HL-60 (cell line): ENCODE measurements around the gene CBL.

Source experiments
- DNase-seq, 2 experiments: peaks; one replicate each; pipeline ENCODE4 v3.0.0-alpha.2; 2010 to 2020; ENCODE audit warnings: low read depth in 1 of 2, low spot score in 1 of 2
- H3K27ac ChIP-seq: fragments of 250-450 bp; sonication (Bioruptor Pico); replicated peaks from 2 replicates; pipeline ENCODE4 v1.5.1; 2020; ENCODE audit warnings: mild to moderate bottlenecking, moderate library complexity
- H3K27me3 ChIP-seq: fragments of 250-450 bp; sonication (Bioruptor Pico); 2 replicates; pipeline ENCODE4 v1.5.1; 2021; ENCODE audit warnings: mild to moderate bottlenecking, moderate library complexity; ENCODE audit not compliant: insufficient read depth, poor library complexity, severe bottlenecking
- H3K4me3 ChIP-seq: replicated peaks from 2 replicates; pipeline ENCODE4 v1.5.1; 2011; ENCODE audit warnings: mild to moderate bottlenecking, control low read depth, low read length; ENCODE audit not compliant: insufficient read depth
- CTCF ChIP-seq: IDR thresholded peaks from one replicate; pipeline ENCODE4 v1.5.1; 2011; ENCODE audit warnings: low read length, control low read depth, inconsistent platforms; ENCODE audit not compliant: insufficient read depth
- GABPA ChIP-seq: IDR thresholded peaks from 2 replicates; pipeline ENCODE4 v1.6.1; 2012; ENCODE audit warnings: low read depth
- POLR2AphosphoS5 ChIP-seq: IDR thresholded peaks from 2 replicates; pipeline ENCODE4 v1.6.1; 2012; ENCODE audit warnings: low read depth
- REST ChIP-seq: IDR thresholded peaks from 2 replicates; pipeline ENCODE4 v1.6.1; 2012; ENCODE audit warnings: low read depth; ENCODE audit not compliant: insufficient replicate concordance
- SPI1 ChIP-seq: IDR thresholded peaks from 2 replicates; pipeline ENCODE4 v1.6.1; 2012; ENCODE audit warnings: low read depth, mild to moderate bottlenecking, borderline replicate concordance

Gene CBL

DNA sequence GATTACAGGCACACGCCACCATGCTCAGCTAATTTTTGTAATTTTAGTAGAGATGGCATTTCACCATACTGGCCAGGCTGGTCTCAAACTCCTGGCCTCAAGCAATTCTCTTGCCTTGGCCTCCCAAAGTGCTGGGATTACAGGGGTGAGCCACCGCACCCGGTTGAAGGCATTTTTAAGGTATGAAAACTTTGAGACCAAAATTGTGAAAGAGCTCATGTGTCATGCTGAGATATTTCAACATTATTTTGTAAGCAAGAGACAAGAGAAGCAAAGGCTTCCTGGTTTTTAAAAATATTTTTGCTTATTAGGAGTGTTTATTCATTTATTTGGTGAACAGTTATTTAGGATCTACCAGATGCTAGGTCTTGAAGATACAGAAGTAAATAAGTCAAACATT, 14.0 kb upstream of the CBL start:
- peak; percentile 68 to 84 for DNase-seq
- TF ChIP-seq GABPA = no peak
- no peak for TF ChIP-seq CTCF
- TF ChIP-seq SPI1 = no peak
- TF ChIP-seq REST = no peak
- TF ChIP-seq POLR2AphosphoS5 = no peak
- Histone ChIP-seq H3K4me3 (no peak overlapping the region), H3K27me3 (no peaks in the 10 kb centered on the region), H3K27ac (peak overlapping the region; percentile 77)

GRCh38 chr11:119193001-119193400, 13.1 kb upstream of the CBL start:
- Histone ChIP-seq H3K4me3 (no peak overlapping the region), H3K27me3 (no peaks in the 10 kb centered on the region), H3K27ac (peak overlapping the region; percentile 77)
- no peak for TF ChIP-seq CTCF
- no peak for TF ChIP-seq POLR2AphosphoS5
- no peak for TF ChIP-seq GABPA
- no peak for TF ChIP-seq REST
- TF ChIP-seq SPI1 = no peak
- no peak for DNase-seq

DNA sequence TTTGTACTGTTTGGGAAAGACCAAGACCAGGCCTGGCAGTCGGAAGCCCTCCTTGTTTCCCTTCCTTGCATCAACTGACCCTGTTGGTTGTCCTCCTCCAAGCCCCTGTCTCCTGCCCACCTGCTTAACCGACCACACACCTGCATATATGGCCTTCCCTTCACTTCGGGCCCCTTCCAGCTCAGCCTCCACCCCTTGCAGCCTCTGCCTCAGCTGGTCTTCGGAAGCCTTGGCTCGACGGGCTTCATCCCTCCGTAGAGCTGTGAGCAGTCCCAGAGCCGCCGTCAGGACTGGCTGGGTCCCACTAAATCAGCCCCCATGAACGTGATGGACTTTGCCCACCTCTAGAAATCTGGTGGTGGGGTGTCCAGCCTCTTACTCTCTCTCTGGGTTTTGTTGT, 12.5 kb upstream of the CBL start:
- no peak for DNase-seq
- H3K27me3 ChIP-seq = no peaks in the 10 kb centered on the region
- no peak overlapping the region for H3K27ac ChIP-seq
- TF ChIP-seq SPI1 = no peak
- TF ChIP-seq CTCF = no peak
- no peak for TF ChIP-seq GABPA
- TF ChIP-seq REST = no peak
- no peak for TF ChIP-seq POLR2AphosphoS5
- H3K4me3 ChIP-seq = no peak overlapping the region
